Measurements from ENCODE around the gene ELAVL3.
"Not testable (repeated sequence)": the region's sequence is repeated elsewhere in the genome, so short reads cannot be mapped to it uniquely, and the experiment has no call there.

ELAVL3 gene

GRCh38 chr19:11422163-11423065 lies 58.4 kb downstream of the ELAVL3 start:
- Mint-ChIP-seq H3K9me3 (no peaks in the 10 kb centered on the region), H3K27ac (no peak overlapping the region), H3K4me1 (ENCODE audit: low read depth) (peaks cover 25% of the 10 kb centered on the region), H3K36me3 (ENCODE audit: low read depth) (no peaks in the 10 kb centered on the region), H3K4me3 (peak overlapping the region; percentile 76), H3K27me3 (ENCODE audit: low read depth) (peaks cover 63% of the 10 kb centered on the region)

GRCh38 chr19:11421371-11422098 lies 59.3 kb downstream of the ELAVL3 start:
- Mint-ChIP-seq H3K4me1 (ENCODE audit: low read depth) (peaks cover 25% of the 10 kb centered on the region), H3K27me3 (ENCODE audit: low read depth) (peaks cover 71% of the 10 kb centered on the region), H3K36me3 (ENCODE audit: low read depth) (no peaks in the 10 kb centered on the region), H3K27ac (no peak overlapping the region), H3K4me3 (peak overlapping the region; percentile 42), H3K9me3 (no peaks in the 10 kb centered on the region)

- H3K36me3 Mint-ChIP-seq (ENCODE audit: low read depth) = no peaks in the 10 kb centered on the region
- peaks cover 25% of the 10 kb centered on the region for H3K4me1 Mint-ChIP-seq (ENCODE audit: low read depth)
- peaks cover 77% of the 10 kb centered on the region for H3K27me3 Mint-ChIP-seq (ENCODE audit: low read depth)
- peak overlapping the region; percentile 42 for H3K4me3 Mint-ChIP-seq
- no peak overlapping the region for H3K27ac Mint-ChIP-seq
- H3K9me3 Mint-ChIP-seq = no peaks in the 10 kb centered on the region
These were observed 60.1 kb downstream of the ELAVL3 start for GRCh38 chr19:11420429-11421370.

GRCh38 chr19:11418549-11419506 lies 62.0 kb downstream of the ELAVL3 start, which contains the start of gene RGL3:
RGL3 (minus strand) TSS chr19:11419314; CDS start chr19:11419278, 36 bp downstream.
- Mint-ChIP-seq H3K36me3 (ENCODE audit: low read depth) (no peaks in the 10 kb centered on the region), H3K27ac (no peak within 1 kb of the TSS), H3K4me3 (no peak within 1 kb of the TSS), H3K4me1 (ENCODE audit: low read depth) (peaks cover 24% of the 10 kb centered on the region), H3K9me3 (no peaks in the 10 kb centered on the region), H3K27me3 (ENCODE audit: low read depth) (peaks cover 81% of the 10 kb centered on the region)

- H3K36me3 Mint-ChIP-seq (ENCODE audit: low read depth) = no peaks in the 10 kb centered on the region
- peaks cover 74% of the 10 kb centered on the region for H3K27me3 Mint-ChIP-seq (ENCODE audit: low read depth)
- H3K4me3 Mint-ChIP-seq = no peak overlapping the region
- peaks cover 17% of the 10 kb centered on the region for H3K4me1 Mint-ChIP-seq (ENCODE audit: low read depth)
- H3K9me3 Mint-ChIP-seq = no peaks in the 10 kb centered on the region
- no peak overlapping the region for H3K27ac Mint-ChIP-seq
These were observed 62.7 kb downstream of the ELAVL3 start for GRCh38 chr19:11418094-11418548.

- no peaks in the 10 kb centered on the region for H3K9me3 Mint-ChIP-seq
- H3K27ac Mint-ChIP-seq = peak overlapping the region; percentile 41
- H3K27me3 Mint-ChIP-seq (ENCODE audit: low read depth) = peaks cover 60% of the 10 kb centered on the region
- H3K4me3 Mint-ChIP-seq = no peak overlapping the region
- H3K36me3 Mint-ChIP-seq (ENCODE audit: low read depth) = no peaks in the 10 kb centered on the region
- H3K4me1 Mint-ChIP-seq (ENCODE audit: low read depth) = peaks cover 6% of the 10 kb centered on the region
These were observed 64.3 kb downstream of the ELAVL3 start for GRCh38 chr19:11416346-11417052.

- Mint-ChIP-seq H3K27me3 (ENCODE audit: low read depth) (peaks cover 47% of the 10 kb centered on the region), H3K4me1 (ENCODE audit: low read depth) (no peaks in the 10 kb centered on the region), H3K36me3 (ENCODE audit: low read depth) (no peaks in the 10 kb centered on the region), H3K9me3 (no peaks in the 10 kb centered on the region), H3K4me3 (no peak overlapping the region), H3K27ac (no peak overlapping the region)
These were observed 66.3 kb downstream of the ELAVL3 start for GRCh38 chr19:11414544-11414943.

GRCh38 chr19:11410682-11411081 lies 70.2 kb downstream of the ELAVL3 start:
- Mint-ChIP-seq H3K27me3 (ENCODE audit: low read depth) (peaks cover 18% of the 10 kb centered on the region), H3K4me3 (no peak overlapping the region), H3K27ac (no peak overlapping the region), H3K4me1 (ENCODE audit: low read depth) (no peaks in the 10 kb centered on the region), H3K36me3 (ENCODE audit: low read depth) (no peaks in the 10 kb centered on the region), H3K9me3 (no peaks in the 10 kb centered on the region)

- H3K4me3 Mint-ChIP-seq = no peak overlapping the region
- H3K4me1 Mint-ChIP-seq (ENCODE audit: low read depth) = no peaks in the 10 kb centered on the region
- no peaks in the 10 kb centered on the region for H3K9me3 Mint-ChIP-seq
- H3K27me3 Mint-ChIP-seq (ENCODE audit: low read depth) = peaks cover 10% of the 10 kb centered on the region
- H3K36me3 Mint-ChIP-seq (ENCODE audit: low read depth) = no peaks in the 10 kb centered on the region
- H3K27ac Mint-ChIP-seq = no peak overlapping the region
These were observed 72.3 kb downstream of the ELAVL3 start for GRCh38 chr19:11408591-11408990.

- not testable (repeated sequence) for H3K9me3 Mint-ChIP-seq; H3K4me3 Mint-ChIP-seq; H3K27me3 Mint-ChIP-seq (ENCODE audit: low read depth); H3K36me3 Mint-ChIP-seq (ENCODE audit: low read depth); H3K4me1 Mint-ChIP-seq (ENCODE audit: low read depth); H3K27ac Mint-ChIP-seq
These were observed 74.1 kb downstream of the ELAVL3 start for GRCh38 chr19:11406703-11407236.

GRCh38 chr19:11405846-11406643 lies 74.8 kb downstream of the ELAVL3 start:
- peaks cover 10% of the 10 kb centered on the region for H3K27me3 Mint-ChIP-seq (ENCODE audit: low read depth)
- no peak overlapping the region for H3K27ac Mint-ChIP-seq
- H3K9me3 Mint-ChIP-seq = no peaks in the 10 kb centered on the region
- H3K4me3 Mint-ChIP-seq = no peak overlapping the region
- no peaks in the 10 kb centered on the region for H3K4me1 Mint-ChIP-seq (ENCODE audit: low read depth)
- H3K36me3 Mint-ChIP-seq (ENCODE audit: low read depth) = no peaks in the 10 kb centered on the region

GRCh38 chr19:11404588-11405222 lies 76.1 kb downstream of the ELAVL3 start:
- no peaks in the 10 kb centered on the region for H3K4me1 Mint-ChIP-seq (ENCODE audit: low read depth)
- H3K4me3 Mint-ChIP-seq = no peak overlapping the region
- no peaks in the 10 kb centered on the region for H3K36me3 Mint-ChIP-seq (ENCODE audit: low read depth)
- H3K9me3 Mint-ChIP-seq = no peaks in the 10 kb centered on the region
- H3K27ac Mint-ChIP-seq = no peak overlapping the region
- H3K27me3 Mint-ChIP-seq (ENCODE audit: low read depth) = peaks cover 5% of the 10 kb centered on the region

Data from T-helper 1 cell treated with Interleukin-12 subunit alpha and Interleukin-12 subunit beta and Interleukin-4 antibody, amounts not matched to agents 30 μg/mL and 1 μg/mL, for 36 hours (primary cell).